HUES64 (cell line): Measurements from ENCODE around the gene NBPF1.
"Not testable (repeated sequence)": the region's sequence is repeated elsewhere in the genome, so short reads cannot be mapped to it uniquely, and the experiment has no call there.

Source experiments
- H3K27ac ChIP-seq: 2 replicates; pipeline ENCODE4 v1.7.0; 2013; ENCODE audit warnings: low read depth, low read length, inconsistent platforms
- H3K27me3 ChIP-seq: 2 replicates; pipeline ENCODE4 v1.6.1; 2013; ENCODE audit warnings: mild to moderate bottlenecking, low read length; ENCODE audit not compliant: insufficient read depth
- H3K36me3 ChIP-seq: 2 replicates; pipeline ENCODE4 v1.6.1; 2013; ENCODE audit warnings: mild to moderate bottlenecking, low read length; ENCODE audit not compliant: insufficient read depth
- H3K4me1 ChIP-seq: 2 replicates; pipeline ENCODE4 v1.6.1; 2013; ENCODE audit warnings: mild to moderate bottlenecking, low read length, moderate library complexity; ENCODE audit not compliant: insufficient read depth
- H3K4me3 ChIP-seq: 2 replicates; pipeline ENCODE4 v1.5.1; 2013; ENCODE audit warnings: mild to moderate bottlenecking, low read length, moderate library complexity
- H3K9ac ChIP-seq: 2 replicates; pipeline ENCODE4 v1.6.1; 2013; ENCODE audit warnings: mild to moderate bottlenecking, low read depth, low read length
- H3K9me3 ChIP-seq: 2 replicates; pipeline ENCODE4 v1.6.1; 2013; ENCODE audit warnings: low read depth, low read length; ENCODE audit not compliant: insufficient read depth
- WGBS: fragments of 150-250, 120-280 bp; methylation state at CpG from one replicate; pipeline ENCODE4 v1.1.7; 2013; ENCODE audit warnings: missing lambda C conversion rate; 5-methylcytosine and 5-hydroxymethylcytosine counted together

Gene NBPF1

DNA sequence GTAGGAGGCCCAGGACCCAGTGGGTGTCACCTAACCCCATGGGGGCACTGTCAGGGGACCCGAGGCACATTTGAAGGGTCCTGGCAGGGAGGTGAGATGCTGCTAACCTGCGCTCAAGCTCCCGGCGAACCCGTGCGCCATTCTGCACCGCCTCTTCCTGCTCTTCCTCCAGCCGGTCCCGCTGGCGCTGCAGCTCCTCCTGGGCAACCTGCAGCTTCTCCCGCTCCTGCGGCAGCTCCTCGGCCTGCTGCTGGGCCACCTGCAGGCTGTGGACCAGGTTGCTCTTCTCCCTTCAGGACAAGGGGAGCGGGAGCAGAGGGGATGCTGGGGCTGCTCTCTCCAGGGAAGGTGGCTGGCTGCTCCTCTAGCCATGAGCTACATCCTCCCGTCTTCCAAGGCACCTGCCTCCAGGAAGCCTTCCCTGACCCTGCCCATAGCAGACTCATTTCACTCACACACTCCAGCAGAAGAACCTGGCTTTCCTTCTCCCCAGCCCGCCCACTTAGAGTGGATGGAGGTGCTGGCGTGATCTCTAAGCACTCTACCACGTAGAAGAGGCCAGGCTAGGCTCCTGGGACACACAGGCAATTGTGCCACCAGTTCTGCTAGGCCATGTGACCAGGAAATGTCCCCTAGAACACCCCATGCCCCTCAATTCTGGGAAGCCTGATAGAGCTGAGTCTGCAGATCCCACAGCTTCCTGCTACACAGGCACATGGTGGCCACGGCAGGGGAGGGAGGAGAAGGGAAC, 15.2 kb upstream of the NBPF1 start:
- 92% methylated on average over 19 of the region's 19 CpGs for WGBS
- no peak overlapping the region for H3K4me3 ChIP-seq
- H3K9me3 ChIP-seq = no peaks in the 10 kb centered on the region
- no peaks in the 10 kb centered on the region for H3K4me1 ChIP-seq
- peaks cover 46% of the 10 kb centered on the region for H3K36me3 ChIP-seq
- H3K9ac ChIP-seq = no peak overlapping the region
- no peaks in the 10 kb centered on the region for H3K27me3 ChIP-seq
- no peak overlapping the region for H3K27ac ChIP-seq

DNA sequence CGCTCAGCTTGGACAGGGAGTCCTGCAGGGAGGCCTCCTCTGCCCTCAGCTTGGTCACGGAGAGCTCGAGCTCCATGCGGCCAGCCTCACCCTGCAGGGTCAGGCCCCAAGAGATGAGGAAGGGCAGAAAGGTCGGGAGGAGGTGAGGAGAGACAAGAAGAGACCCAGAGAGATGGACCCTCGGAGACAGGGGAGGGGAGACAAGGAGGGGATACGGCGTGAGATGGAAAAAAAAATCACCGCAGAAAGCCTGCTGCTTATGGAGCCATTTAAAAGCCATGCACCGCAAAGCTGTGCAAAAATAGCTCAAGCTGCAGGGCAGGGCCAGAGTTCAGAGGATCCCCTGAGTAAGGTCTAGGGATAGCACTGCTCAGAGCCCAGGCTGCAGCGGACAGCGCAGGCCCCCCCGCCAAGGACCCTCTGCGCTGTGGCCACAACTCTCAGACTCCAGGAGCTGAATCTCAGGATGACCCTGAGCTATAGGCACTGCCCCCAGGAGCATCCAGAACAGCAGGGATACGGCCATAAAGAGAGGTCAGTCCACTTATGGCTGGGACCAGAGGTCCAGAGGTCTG, 13.1 kb upstream of the NBPF1 start:
- H3K4me1 ChIP-seq, H3K27ac ChIP-seq, H3K27me3 ChIP-seq, H3K9me3 ChIP-seq, H3K4me3 ChIP-seq, H3K9ac ChIP-seq: not testable (repeated sequence)
- peaks cover 40% of the 10 kb centered on the region for H3K36me3 ChIP-seq
- WGBS = 91% methylated on average over 15 of the region's 15 CpGs

DNA sequence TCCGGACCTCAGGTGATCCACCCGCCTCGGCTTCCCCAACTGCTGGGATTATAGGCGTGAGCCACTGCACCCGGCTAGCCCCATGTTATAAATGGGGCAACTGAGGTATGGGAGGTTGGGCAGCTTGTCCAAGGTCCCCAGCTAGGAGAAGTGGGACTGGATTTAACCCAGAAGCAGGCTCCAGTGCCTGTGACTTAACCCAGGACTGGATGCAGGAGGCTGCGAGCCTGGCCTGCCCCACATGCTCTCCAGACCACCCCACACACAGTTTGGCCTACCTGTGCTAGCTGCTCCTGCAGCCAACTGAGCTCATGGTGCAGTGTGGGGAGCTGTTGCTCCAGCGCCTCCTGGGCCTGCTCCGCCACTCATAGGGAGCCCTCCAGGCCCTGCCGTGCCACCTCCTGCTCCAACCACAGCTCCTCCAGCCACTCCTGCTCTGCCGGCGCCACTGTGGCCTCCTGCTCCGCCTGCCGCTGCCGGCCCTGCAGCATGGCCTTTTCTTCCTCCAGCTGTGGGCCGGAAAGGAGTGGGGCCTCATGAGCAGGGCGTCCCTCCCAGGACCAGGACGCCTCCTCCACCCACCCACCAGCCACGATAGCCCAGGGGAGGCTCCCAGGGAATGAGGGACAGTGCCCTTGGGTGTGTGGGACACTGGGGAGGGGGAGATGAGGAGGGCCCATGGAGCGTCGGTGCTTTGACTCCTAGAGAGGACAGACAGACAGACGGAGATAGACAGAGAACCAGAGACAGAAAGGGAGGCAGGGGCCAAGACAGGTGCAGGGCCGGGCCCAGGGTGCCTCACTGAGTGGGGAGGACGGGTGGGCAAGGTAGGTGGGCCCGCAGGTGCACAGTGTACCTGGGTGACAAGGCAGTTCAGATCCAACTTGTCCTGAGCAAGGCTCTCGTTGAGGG, 12.4 kb upstream of the NBPF1 start:
- 93% methylated on average over 25 of the region's 25 CpGs for WGBS
- H3K36me3 ChIP-seq = peaks cover 33% of the 10 kb centered on the region
- no peak overlapping the region for H3K27ac ChIP-seq
- H3K9me3 ChIP-seq = no peaks in the 10 kb centered on the region
- H3K4me1 ChIP-seq = no peaks in the 10 kb centered on the region
- no peak overlapping the region for H3K9ac ChIP-seq
- H3K27me3 ChIP-seq = no peaks in the 10 kb centered on the region
- H3K4me3 ChIP-seq = no peak overlapping the region

DNA sequence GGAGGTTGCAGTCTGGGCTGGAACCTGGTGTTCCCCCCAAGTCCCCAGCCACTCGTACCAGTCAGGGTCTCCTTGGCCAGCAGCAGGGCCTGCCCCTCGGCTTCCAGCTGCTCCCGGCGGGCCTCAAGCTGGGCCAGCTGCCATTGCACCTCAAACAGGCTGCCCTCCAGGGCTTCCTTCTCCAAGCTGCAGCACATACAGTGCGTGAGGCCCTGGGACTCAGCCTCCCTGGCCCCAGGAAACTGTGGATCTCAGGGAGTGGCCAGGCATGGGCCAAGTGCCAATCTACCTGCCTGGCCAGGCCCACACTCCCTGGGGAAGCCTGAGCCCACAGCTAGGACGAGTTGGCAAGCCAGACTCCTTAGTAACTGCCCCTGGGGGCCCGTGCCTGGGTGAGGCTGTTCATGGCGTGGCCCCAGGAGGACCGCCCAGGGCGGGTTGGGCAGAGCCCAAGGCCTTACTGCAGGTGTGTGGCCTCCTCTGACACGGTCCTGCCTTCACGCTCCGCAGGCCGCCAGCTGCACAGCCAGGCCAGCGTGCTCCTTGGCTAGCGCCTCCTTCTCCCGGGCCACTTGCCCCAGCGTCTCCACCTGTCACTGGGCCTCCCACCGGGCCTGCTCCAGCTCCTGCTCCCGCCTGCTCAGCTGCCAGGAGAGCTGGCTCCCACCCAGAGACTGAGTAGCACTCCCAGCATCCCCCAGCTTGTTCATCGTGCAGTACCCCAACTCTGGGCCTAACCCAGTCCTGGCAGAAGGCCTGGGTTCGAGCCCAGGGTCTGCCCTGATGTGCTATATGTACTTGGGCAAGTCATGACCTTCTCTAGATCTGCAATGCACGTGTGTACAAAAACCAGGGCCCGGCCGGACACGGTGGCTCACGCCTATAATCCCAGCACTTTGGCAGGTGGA, 10.7 kb upstream of the NBPF1 start:
- H3K27me3 ChIP-seq, H3K4me1 ChIP-seq, H3K27ac ChIP-seq, H3K4me3 ChIP-seq, H3K9me3 ChIP-seq, H3K9ac ChIP-seq: not testable (repeated sequence)
- peaks cover 32% of the 10 kb centered on the region for H3K36me3 ChIP-seq
- 92% methylated on average over 27 of the region's 27 CpGs for WGBS

DNA sequence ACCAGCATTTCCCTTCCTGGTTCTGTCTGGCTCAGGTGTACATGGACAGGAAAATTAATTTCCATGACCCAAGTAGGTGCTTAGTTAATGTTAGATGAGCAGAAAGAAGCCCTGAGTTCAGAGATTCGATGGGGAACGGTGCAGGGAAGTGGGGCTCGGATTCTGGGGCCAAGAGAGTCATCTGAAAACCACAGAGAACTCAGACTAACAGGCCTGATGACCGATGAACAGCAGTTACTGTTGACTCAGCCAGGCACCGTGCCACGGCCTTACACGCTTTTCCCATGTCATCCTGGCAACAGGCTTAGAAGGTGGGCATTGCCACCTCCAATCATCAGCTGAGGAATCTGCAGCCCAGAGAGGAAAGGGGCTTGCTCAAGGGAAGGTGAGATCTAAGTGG, 10.0 kb upstream of the NBPF1 start:
- H3K36me3 ChIP-seq = peaks cover 29% of the 10 kb centered on the region
- not testable (repeated sequence) for H3K4me1 ChIP-seq, H3K9me3 ChIP-seq, H3K4me3 ChIP-seq, H3K27ac ChIP-seq, H3K27me3 ChIP-seq, H3K9ac ChIP-seq
- 90% methylated on average over 7 of the region's 7 CpGs for whole genome bisulfite sequencing

DNA sequence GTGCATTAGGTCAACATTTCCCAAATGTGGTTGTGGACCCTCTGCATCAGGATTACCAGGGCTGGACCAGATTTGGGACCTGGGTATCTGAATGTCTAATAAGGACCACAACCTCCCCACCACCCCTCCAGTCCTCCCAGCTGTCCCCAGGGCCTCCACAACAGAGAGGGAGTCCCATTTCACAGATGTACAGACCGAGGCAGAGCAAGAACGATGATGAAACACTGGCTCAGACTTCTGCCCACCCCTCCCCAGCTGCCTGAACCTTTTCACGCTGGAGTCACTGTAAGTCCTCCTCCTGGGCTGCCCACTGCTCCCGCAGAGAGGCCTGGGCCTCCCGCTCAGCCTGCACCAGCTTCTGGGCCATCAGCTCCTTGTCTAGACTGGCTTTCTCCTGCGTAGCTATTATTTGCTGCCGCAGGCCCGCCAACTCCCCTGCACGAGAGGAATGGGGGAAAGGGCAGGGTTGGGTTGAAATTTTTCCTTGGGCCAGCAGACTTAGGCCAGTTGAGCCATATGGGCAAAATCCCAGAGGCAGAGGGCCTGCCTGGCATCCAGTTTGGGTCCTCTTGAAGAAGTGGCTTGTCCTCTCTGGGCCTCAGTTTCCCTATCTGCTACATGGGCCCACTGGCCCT, 8.4 kb upstream of the NBPF1 start:
- H3K9me3 ChIP-seq, H3K27me3 ChIP-seq, H3K4me1 ChIP-seq, H3K27ac ChIP-seq, H3K9ac ChIP-seq, H3K4me3 ChIP-seq: not testable (repeated sequence)
- 90% methylated on average over 9 of the region's 9 CpGs for WGBS
- peaks cover 25% of the 10 kb centered on the region for H3K36me3 ChIP-seq

DNA sequence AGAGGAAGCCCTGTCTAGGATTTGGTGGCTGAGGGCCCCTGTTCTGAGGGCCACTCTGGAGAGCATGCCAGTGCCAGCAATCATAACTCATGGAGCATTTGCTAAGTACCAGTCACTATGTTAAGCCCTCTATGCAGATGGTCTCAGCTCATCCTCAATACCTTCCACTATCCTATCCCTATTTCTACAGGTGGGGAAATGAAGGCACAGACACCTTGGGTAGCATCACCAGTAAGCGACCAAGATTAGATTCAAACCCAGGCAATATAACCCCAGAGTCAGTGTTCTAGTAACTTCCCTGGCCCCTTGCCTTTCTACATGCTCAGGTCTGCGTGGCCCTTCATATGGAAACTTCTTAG, 7.9 kb upstream of the NBPF1 start:
- H3K27me3 ChIP-seq = no peaks in the 10 kb centered on the region
- no peaks in the 10 kb centered on the region for H3K4me1 ChIP-seq
- WGBS = 88% methylated on average over 2 of the region's 2 CpGs
- no peak overlapping the region for H3K9ac ChIP-seq
- no peaks in the 10 kb centered on the region for H3K9me3 ChIP-seq
- no peak overlapping the region for H3K4me3 ChIP-seq
- H3K36me3 ChIP-seq = peaks cover 22% of the 10 kb centered on the region
- no peak overlapping the region for H3K27ac ChIP-seq

DNA sequence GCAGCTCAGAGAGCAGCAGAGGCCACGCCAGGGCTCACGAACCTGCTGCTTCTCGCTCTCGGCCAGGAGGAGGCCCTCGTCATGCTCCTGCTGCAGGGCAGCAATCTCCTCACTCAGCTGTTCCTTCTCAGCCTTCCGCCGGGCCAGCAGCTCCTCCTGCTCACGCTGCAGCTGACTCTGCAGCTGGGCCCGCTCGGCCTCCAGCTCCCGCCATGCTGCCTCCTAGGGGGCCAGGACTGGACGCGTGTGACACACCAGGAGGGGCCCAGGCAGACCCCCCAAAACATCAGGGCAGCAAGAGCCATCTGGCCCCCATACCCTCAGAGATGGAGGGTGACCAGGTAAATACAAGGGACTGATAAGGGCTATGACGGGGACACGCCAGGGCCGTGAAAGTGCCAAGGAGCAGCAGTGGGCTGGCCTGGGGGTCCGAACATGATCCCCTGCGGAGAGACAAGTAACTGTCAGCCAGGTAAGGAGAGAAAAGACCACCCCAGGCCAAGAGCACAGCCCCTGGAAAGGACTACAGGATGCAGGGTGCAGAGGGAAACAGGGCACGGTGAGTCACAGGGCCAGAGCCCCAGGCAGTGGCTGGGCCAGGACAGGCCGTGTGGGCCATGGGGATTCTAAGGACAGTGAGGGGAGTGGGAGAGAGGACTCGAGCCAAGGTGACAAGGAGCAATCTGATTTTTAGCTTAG, 6.6 kb upstream of the NBPF1 start:
- H3K27me3 ChIP-seq, H3K9me3 ChIP-seq, H3K9ac ChIP-seq, H3K4me3 ChIP-seq, H3K27ac ChIP-seq, H3K4me1 ChIP-seq: not testable (repeated sequence)
- 87% methylated on average over 21 of the region's 21 CpGs for WGBS
- H3K36me3 ChIP-seq = peaks cover 17% of the 10 kb centered on the region

DNA sequence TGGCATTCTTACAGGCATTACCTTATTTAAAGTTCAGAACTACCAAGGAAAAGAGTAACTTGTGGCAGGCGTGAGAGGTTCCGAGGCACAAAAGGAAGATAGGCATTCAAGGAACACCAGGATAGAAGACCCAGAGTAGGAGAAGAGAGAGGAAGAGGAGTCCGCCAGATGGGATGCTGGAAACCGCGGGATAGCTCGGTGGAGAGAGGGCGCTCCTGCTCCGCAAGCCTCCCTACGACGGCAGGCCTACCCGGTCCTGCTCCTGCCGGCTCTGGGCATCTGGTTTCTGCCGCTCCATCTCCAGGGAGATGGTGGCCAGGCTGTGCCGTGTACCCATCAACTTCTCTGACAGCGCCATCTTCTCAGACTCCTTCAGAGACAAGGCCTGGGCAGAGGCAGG, 5.4 kb upstream of the NBPF1 start:
- no peaks in the 10 kb centered on the region for H3K9me3 ChIP-seq
- H3K9ac ChIP-seq = no peak overlapping the region
- H3K36me3 ChIP-seq = peaks cover 12% of the 10 kb centered on the region
- no peak overlapping the region for H3K4me3 ChIP-seq
- peaks cover 6% of the 10 kb centered on the region for H3K4me1 ChIP-seq
- 84% methylated on average over 15 of the region's 15 CpGs for WGBS
- H3K27ac ChIP-seq = no peak overlapping the region
- peaks cover 22% of the 10 kb centered on the region for H3K27me3 ChIP-seq
